Left kidney (tissue), 2 donors: ENCODE measurements around the gene FGF12. TPM values are rescaled to one million over a fixed set of nuclear protein-coding genes. Genes with fewer than 3 reads are reported as not detected.

Experiments
- DNase-seq: peaks from one replicate; pipeline ENCODE4 v3.0.0-alpha.2; 2013
- polyA plus RNA-seq: library from polyadenylated mRNA; unstranded; fragments of 120-200 nt; gene quantifications from one replicate; pipeline ENCODE4 v1.2.1, GENCODE V29; 2013; ENCODE audit not compliant: insufficient read length

The FGF12 gene
- polyA plus RNA-seq, 1 donor = 7.0 TPM

- no peak for DNase-seq
Observed at GRCh38 chr3:192092388-192093005, 634.8 kb downstream of the FGF12 start.

GRCh38 chr3:192091831-192092230 is 635.5 kb downstream of the FGF12 start:
- no peak for DNase-seq

DNA sequence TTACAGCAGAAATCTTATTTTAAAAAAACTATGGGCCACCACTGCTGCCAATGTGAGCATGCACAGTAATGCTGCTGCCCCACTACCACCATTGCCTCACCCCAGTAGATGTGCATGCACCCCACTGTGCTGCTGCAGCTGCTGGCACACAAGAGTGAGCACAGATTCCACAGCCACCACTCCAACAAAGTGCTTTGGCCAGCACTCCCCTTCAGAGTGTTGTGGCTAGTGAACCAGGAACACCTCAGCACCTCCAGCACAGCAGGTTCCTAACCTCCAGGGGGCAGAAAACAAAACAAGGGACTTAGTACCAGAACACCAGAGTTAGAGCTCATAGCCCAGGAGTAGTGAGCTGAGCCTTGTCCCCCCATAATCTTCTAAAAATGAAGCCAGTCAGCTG is 636.8 kb downstream of the FGF12 start:
- DNase-seq = no peak

Other genes starting within 250 kb of the FGF12 start
- gene MB21D2, start 190.3 kb upstream of the FGF12 start, polyA plus RNA-seq = 16.0 TPM